Endothelial cell (in vitro differentiated cells): ENCODE results near the gene ZNF384. TPM values are rescaled to one million over a fixed set of nuclear protein-coding genes. Genes with fewer than 3 reads are reported as not detected.

Experiments used
- DNase-seq: peaks from one replicate; pipeline ENCODE4 v3.0.0; 2021; ENCODE audit warnings: low spot score
- H3K27ac Mint-ChIP-seq: one replicate; pipeline ENCODE4 v1.8.0; 2021; ENCODE audit warnings: mixed read lengths, inconsistent platforms; ENCODE audit not compliant: unreplicated experiment
- H3K27me3 Mint-ChIP-seq: one replicate; pipeline ENCODE4 v1.8.0; 2021; ENCODE audit warnings: mild to moderate bottlenecking, moderate library complexity, mixed read lengths, inconsistent platforms; ENCODE audit not compliant: unreplicated experiment
- H3K36me3 Mint-ChIP-seq: one replicate; pipeline ENCODE4 v1.8.0; 2021; ENCODE audit warnings: mild to moderate bottlenecking, low read depth, mixed read lengths, inconsistent platforms; ENCODE audit not compliant: unreplicated experiment
- H3K4me1 Mint-ChIP-seq: one replicate; pipeline ENCODE4 v1.8.0; 2021; ENCODE audit warnings: mild to moderate bottlenecking, mixed read lengths, inconsistent platforms; ENCODE audit not compliant: unreplicated experiment
- H3K4me3 Mint-ChIP-seq: one replicate; pipeline ENCODE4 v1.8.0; 2021; ENCODE audit warnings: mild to moderate bottlenecking, mixed read lengths, inconsistent platforms; ENCODE audit not compliant: unreplicated experiment
- H3K9me3 Mint-ChIP-seq: one replicate; pipeline ENCODE4 v1.8.0; 2021; ENCODE audit warnings: mixed read lengths, inconsistent platforms; ENCODE audit not compliant: unreplicated experiment
- total RNA-seq: library from RNA; stranded (reverse); fragmentation: NEBNext Ultra II Directional; extraction: Animal tissue kit (Norgen Biotek cat#: 25700); gene quantifications from one replicate; pipeline ENCODE4 v1.2.1, GENCODE V29; 2021; ENCODE audit not compliant: unreplicated experiment
- TF ChIP-seq, protein P1 (sequence below): fragments of 200-600 bp; sonication (generic); IDR thresholded peaks from one replicate; pipeline ENCODE4 v1.5.0; 2021; ENCODE audit warnings: antibody characterized with exemption; ENCODE audit not compliant: unreplicated experiment

Gene ZNF384
- total RNA-seq, 1 donor from 2014 or later = 85.2 TPM

DNA sequence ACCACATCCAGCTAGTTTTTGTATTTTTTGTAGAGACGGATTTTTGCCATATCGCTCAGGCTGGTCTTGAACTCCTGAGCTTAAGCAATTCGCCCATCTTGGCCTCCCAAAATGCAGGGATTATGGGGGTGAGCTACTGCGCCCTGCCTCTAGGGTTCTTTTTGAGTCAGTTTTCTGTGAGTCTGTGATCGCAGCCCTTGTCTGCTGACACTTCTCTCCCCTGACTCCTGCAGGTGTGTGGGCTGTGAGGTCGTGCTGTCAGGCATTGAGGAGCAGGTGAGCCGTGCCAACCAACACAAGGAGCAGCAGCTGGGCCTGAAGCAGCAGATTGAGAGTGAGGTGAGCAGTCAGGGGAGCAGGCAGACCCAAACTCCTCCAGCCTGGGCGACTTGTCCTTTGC lies 41.0 kb upstream of the ZNF384 start:
- Mint-ChIP-seq H3K4me3 (no peak overlapping the region), H3K36me3 (peaks cover 25% of the 10 kb centered on the region), H3K27me3 (peaks cover 6% of the 10 kb centered on the region), H3K4me1 (peaks cover 7% of the 10 kb centered on the region), H3K9me3 (no peaks in the 10 kb centered on the region), H3K27ac (no peak overlapping the region)
- no peak for DNase-seq
- TF ChIP-seq, protein P1, sequence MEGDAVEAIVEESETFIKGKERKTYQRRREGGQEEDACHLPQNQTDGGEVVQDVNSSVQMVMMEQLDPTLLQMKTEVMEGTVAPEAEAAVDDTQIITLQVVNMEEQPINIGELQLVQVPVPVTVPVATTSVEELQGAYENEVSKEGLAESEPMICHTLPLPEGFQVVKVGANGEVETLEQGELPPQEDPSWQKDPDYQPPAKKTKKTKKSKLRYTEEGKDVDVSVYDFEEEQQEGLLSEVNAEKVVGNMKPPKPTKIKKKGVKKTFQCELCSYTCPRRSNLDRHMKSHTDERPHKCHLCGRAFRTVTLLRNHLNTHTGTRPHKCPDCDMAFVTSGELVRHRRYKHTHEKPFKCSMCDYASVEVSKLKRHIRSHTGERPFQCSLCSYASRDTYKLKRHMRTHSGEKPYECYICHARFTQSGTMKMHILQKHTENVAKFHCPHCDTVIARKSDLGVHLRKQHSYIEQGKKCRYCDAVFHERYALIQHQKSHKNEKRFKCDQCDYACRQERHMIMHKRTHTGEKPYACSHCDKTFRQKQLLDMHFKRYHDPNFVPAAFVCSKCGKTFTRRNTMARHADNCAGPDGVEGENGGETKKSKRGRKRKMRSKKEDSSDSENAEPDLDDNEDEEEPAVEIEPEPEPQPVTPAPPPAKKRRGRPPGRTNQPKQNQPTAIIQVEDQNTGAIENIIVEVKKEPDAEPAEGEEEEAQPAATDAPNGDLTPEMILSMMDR = no peak

DNA sequence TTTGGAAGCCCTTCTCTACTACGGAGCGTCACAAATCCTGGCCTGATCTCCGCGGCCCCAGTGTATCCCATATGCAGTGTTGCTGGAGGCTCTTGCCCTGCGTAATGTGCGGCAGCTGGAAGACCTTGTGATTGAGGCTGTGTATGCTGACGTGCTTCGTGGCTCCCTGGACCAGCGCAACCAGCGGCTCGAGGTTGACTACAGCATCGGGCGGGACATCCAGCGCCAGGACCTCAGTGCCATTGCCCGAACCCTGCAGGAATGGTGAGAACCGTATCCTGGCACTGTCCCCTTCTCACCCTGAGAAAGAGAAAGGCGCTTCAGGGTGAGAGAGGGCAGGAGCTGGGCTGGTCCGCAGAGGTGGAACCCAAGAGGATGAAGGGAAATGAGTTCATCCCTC lies 40.0 kb upstream of the ZNF384 start:
- Mint-ChIP-seq H3K36me3 (peaks cover 25% of the 10 kb centered on the region), H3K27ac (no peak overlapping the region), H3K4me1 (peaks cover 12% of the 10 kb centered on the region), H3K27me3 (peaks cover 6% of the 10 kb centered on the region), H3K4me3 (no peak overlapping the region), H3K9me3 (no peaks in the 10 kb centered on the region)
- no peak for DNase-seq
- TF ChIP-seq, protein P1 = no peak

DNA sequence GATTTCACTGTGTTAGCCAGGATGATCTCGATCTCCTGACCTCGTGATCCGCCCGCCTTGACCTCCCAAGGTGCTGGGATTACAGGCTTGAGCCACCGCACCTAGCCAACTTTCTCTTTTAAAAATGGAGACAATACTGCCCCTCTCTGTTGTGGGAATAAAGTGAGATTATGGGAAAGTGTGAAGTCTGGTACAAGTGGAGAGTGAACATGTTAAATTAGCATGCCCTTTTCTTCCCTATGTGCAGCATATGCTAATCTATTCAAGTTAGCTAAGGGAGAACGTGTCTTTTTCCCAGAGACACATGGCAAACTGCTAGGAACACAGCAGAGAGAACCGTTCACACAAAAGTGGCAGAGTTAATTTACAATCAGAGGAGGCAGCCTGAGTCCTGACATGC lies 36.2 kb upstream of the ZNF384 start:
- Mint-ChIP-seq H3K36me3 (peaks cover 16% of the 10 kb centered on the region), H3K4me3 (peak overlapping the region; percentile 31), H3K4me1 (peaks cover 26% of the 10 kb centered on the region), H3K27ac (peak overlapping the region; percentile 57), H3K9me3 (no peaks in the 10 kb centered on the region), H3K27me3 (peaks cover 5% of the 10 kb centered on the region)
- TF ChIP-seq, protein P1 = no peak
- no peak for DNase-seq

DNA sequence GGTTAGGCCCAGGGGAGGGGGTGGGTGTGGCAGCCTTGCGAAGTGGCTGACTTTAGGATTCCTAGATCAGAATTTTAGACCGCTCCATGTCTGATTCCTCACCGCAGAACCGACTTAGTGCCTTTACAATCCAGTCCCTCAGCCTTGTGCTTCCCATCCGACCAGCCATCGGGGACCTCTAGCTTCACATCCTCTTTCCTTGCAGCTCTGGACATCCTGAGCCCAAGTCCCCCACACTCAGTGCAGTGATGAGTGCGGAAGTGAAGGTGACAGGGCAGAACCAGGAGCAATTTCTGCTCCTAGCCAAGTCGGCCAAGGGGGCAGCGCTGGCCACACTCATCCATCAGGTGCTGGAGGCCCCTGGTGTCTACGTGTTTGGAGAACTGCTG lies 35.2 kb upstream of the ZNF384 start:
- TF ChIP-seq, protein P1 = no peak
- DNase-seq = peak; percentile 13
- H3K4me3 Mint-ChIP-seq = peak overlapping the region; percentile 94
- peaks cover 9% of the 10 kb centered on the region for H3K36me3 Mint-ChIP-seq
- H3K27ac Mint-ChIP-seq = peak overlapping the region; percentile 99
- no peaks in the 10 kb centered on the region for H3K9me3 Mint-ChIP-seq
- peaks cover 26% of the 10 kb centered on the region for H3K4me1 Mint-ChIP-seq
- peaks cover 5% of the 10 kb centered on the region for H3K27me3 Mint-ChIP-seq

DNA sequence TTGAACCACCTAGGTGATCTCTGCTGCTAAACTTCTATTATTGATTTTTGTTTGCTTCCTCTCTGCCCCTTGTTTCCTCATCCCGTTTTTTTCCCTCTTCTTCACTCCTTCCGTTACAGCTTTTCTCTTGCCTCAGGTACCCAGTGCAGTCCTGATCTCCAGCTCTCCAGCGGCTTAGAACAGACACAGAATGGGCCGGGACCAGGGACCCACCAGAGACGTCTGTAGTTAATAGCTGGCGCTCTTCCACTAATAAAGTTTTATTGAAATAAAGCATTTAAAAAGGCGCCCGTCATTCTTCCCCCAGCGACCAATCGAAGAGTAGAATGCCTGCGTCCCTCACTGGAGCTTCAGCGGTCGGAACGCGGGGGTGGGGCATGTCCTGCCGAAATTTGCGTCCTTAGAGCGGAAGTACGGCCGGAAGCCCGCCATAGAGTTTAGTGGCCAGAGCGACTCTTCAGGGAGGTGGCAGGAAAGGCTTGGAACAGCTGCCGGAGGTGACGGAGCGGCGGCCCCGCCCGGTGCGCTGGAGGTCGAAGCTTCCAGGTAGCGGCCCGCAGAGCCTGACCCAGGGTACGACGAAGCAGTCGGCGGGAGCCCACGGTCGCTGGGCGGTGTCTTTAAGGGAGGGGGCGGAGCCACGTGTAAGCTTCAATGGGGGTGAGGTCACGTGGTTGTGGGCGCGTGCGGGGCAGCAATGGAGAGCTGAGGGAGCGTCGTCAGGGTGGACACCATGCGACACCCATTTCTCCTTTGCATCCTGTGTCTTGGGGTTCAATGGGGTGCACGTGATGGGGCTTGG lies 34.6 kb upstream of the ZNF384 start, which contains the start of gene COPS7A:
Gene COPS7A (plus strand): TSS at position 440 of the 802 bp plus-strand sequence. CDS start 611 bp downstream, outside the sequence.
- Mint-ChIP-seq H3K4me3 (peak within 1 kb of the TSS; percentile 94), H3K27ac (peak within 1 kb of the TSS; percentile 99), H3K9me3 (no peaks in the 10 kb centered on the region), H3K36me3 (peaks cover 9% of the 10 kb centered on the region), H3K27me3 (peaks cover 5% of the 10 kb centered on the region), H3K4me1 (peaks cover 26% of the 10 kb centered on the region)
- DNase-seq = peak; percentile 92
- TF ChIP-seq, protein P1 = no peak
